Neuronal stem cell (in vitro differentiated cells): Measurements from ENCODE around the gene ASPRV1.

Experiments used
- DNase-seq: peaks from one replicate; pipeline ENCODE4 v3.0.0-alpha.2; 2013; ENCODE audit warnings: low spot score
- H2AFZ ChIP-seq: one replicate; pipeline ENCODE4 v1.6.1; 2013; ENCODE audit warnings: mild to moderate bottlenecking, low read length, inconsistent platforms
- H2AK5ac ChIP-seq: 2 replicates; pipeline ENCODE4 v1.6.1; 2013; ENCODE audit warnings: low read depth, mild to moderate bottlenecking, inconsistent platforms, low read length, moderate library complexity, mixed read lengths
- H2BK120ac ChIP-seq: 2 replicates; pipeline ENCODE4 v1.6.1; 2013; ENCODE audit warnings: low read depth, mild to moderate bottlenecking, inconsistent platforms, low read length, moderate library complexity, mixed read lengths
- H2BK12ac ChIP-seq: one replicate; pipeline ENCODE4 v1.6.1; 2013; ENCODE audit warnings: low read length, inconsistent platforms
- H2BK15ac ChIP-seq: 2 replicates; pipeline ENCODE4 v1.6.1; 2013; ENCODE audit warnings: mild to moderate bottlenecking, low read length, inconsistent platforms, mixed read lengths
- H2BK5ac ChIP-seq: one replicate; pipeline ENCODE4 v1.6.1; 2013; ENCODE audit warnings: inconsistent platforms, mild to moderate bottlenecking, low read length, moderate library complexity
- H3K14ac ChIP-seq: one replicate; pipeline ENCODE4 v1.6.1; 2013; ENCODE audit warnings: low read length, inconsistent platforms
- H3K18ac ChIP-seq: 2 replicates; pipeline ENCODE4 v1.6.1; 2013; ENCODE audit warnings: low read length, inconsistent platforms
- H3K23ac ChIP-seq: 2 replicates; pipeline ENCODE4 v1.6.1; 2013; ENCODE audit warnings: low read depth, mild to moderate bottlenecking, mixed read lengths, low read length, inconsistent platforms; ENCODE audit not compliant: poor library complexity
- H3K27ac ChIP-seq: replicated peaks from 3 replicates; pipeline ENCODE4 v1.5.1; 2013; ENCODE audit warnings: low read length, inconsistent platforms
- H3K27me3 ChIP-seq, 3 experiments: 2 replicates each; pipeline ENCODE4 v1.6.1; 2013; ENCODE audit warnings: low read length in 3 of 3, mild to moderate bottlenecking in 2 of 3, inconsistent platforms in 1 of 3, low read depth in 1 of 3, mixed read lengths in 1 of 3, moderate library complexity in 1 of 3; ENCODE audit not compliant: control insufficient read depth in 3 of 3, insufficient read depth in 3 of 3
- H3K36me3 ChIP-seq, 2 donors: replicated peaks in 1 of 2; 2 replicates each; pipeline ENCODE4 v1.6.1; 2013; ENCODE audit warnings: low read length in 2 of 2; ENCODE audit not compliant: control insufficient read depth in 2 of 2, insufficient read depth in 2 of 2
- H3K4ac ChIP-seq: 2 replicates; pipeline ENCODE4 v1.6.1; 2013; ENCODE audit warnings: inconsistent platforms, mild to moderate bottlenecking, low read length, moderate library complexity
- H3K4me1 ChIP-seq, 2 donors: 1 replicate in 1 of 2; 2 replicates in 1 of 2; pipeline ENCODE4 v1.6.1; 2013; ENCODE audit warnings: low read length in 2 of 2, low read depth in 1 of 2; ENCODE audit not compliant: control insufficient read depth in 2 of 2, insufficient read depth in 1 of 2
- H3K4me2 ChIP-seq: one replicate; pipeline ENCODE4 v1.6.1; 2013; ENCODE audit warnings: mild to moderate bottlenecking, low read length, inconsistent platforms; ENCODE audit not compliant: insufficient read depth, poor library complexity, severe bottlenecking
- H3K4me3 ChIP-seq, 2 donors: 2 replicates each; pipeline ENCODE4 v1.5.1; 2013; ENCODE audit warnings: low read length in 2 of 2, mild to moderate bottlenecking in 2 of 2, inconsistent platforms in 1 of 2, moderate library complexity in 1 of 2
- H3K79me1 ChIP-seq: one replicate; pipeline ENCODE4 v1.6.1; 2013; ENCODE audit warnings: low read depth, mild to moderate bottlenecking, inconsistent platforms, low read length, moderate library complexity
- H3K9ac ChIP-seq: one replicate; pipeline ENCODE4 v1.6.1; 2013; ENCODE audit warnings: mild to moderate bottlenecking, low read depth, low read length, inconsistent platforms; ENCODE audit not compliant: poor library complexity
- H3K9me3 ChIP-seq, 2 donors: replicated peaks in 1 of 2; 2 replicates each; pipeline versions ENCODE3 to v1.6.1; 2013; ENCODE audit warnings: low read length in 2 of 2, mild to moderate bottlenecking in 2 of 2, inconsistent platforms in 1 of 2, low read depth in 1 of 2, mixed read lengths in 1 of 2, moderate library complexity in 1 of 2; ENCODE audit not compliant: control insufficient read depth in 2 of 2, insufficient read depth in 1 of 2
- H4K8ac ChIP-seq: one replicate; pipeline ENCODE4 v1.6.1; 2013; ENCODE audit warnings: low read depth, mild to moderate bottlenecking, inconsistent platforms, low read length, moderate library complexity
- H4K91ac ChIP-seq: one replicate; pipeline ENCODE4 v1.6.1; 2013; ENCODE audit warnings: low read length, low read depth, mild to moderate bottlenecking, inconsistent platforms; ENCODE audit not compliant: poor library complexity
- WGBS, 2 donors: extraction: QIAGEN DNeasy Blood & Tissue Kit; methylation state at CpG; one replicate each; pipeline ENCODE4 v1.1.7; 2013; ENCODE audit warnings: missing lambda C conversion rate in 2 of 2, mixed read lengths in 1 of 2; ENCODE audit not compliant: insufficient read length in 2 of 2, insufficient replicate concordance in 1 of 2; ENCODE audit errors: extremely low coverage in 2 of 2; 5-methylcytosine and 5-hydroxymethylcytosine counted together

Gene ASPRV1

DNA sequence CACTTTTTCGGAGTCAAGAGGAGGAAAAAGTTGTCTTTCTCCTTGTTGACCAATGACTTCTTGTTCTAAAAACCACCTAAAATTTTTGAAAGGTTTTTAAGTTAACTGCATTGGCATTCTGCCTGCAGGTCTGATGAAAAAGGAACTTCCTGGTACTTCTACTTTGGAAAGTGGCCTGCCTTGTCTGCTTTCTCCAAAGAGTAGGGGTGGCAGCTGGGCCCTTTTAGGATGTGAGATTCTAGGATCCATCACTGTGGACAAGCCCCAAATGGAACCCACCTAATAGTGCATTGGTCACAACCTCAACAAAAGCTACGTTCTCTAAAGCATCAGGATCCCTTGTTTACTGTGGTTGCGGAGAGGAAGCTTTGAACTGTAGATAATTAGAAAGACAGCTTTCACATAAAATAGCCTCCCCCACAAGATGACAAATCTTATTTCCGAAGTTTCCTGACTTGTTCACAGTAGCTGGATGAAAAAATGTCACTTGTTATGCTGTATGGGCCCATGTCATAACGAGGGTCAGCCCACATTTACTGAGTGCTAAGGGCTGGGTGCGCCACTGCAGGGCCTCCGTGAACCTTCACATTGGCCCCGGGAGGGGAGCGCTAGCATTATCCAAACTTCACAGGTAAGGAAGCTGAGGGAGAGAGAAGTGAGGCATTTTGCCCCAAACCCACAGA is 17.4 kb downstream of the ASPRV1 start:
- no peak overlapping the region for H4K91ac ChIP-seq
- no peak overlapping the region for H2BK5ac ChIP-seq
- no peak overlapping the region for H2AK5ac ChIP-seq
- peak overlapping the region; percentile 9 for H3K18ac ChIP-seq
- no peak overlapping the region for H2AFZ ChIP-seq
- WGBS, 2 donors: no CpG with 5 or more reads among the region's 9 CpGs
- H3K14ac ChIP-seq: no peak overlapping the region
- H3K79me1 ChIP-seq: no peaks in the 10 kb centered on the region
- H3K27ac ChIP-seq: no peak overlapping the region
- H2BK15ac ChIP-seq: no peak overlapping the region
- no peaks in the 10 kb centered on the region for H3K27me3 ChIP-seq
- H3K4me2 ChIP-seq: no peak overlapping the region
- H3K9me3 ChIP-seq: peaks cover 0 to 1% of the 10 kb centered on the region in 2 donors
- no peak overlapping the region for H4K8ac ChIP-seq
- peaks cover 13 to 15% of the 10 kb centered on the region in 2 donors for H3K4me1 ChIP-seq
- H3K9ac ChIP-seq: no peak overlapping the region
- H3K4ac ChIP-seq: no peak overlapping the region
- no peak overlapping the region for H2BK120ac ChIP-seq
- peaks cover 0 to 6% of the 10 kb centered on the region in 2 donors for H3K36me3 ChIP-seq
- H3K4me3 ChIP-seq: no peak overlapping the region
- no peak overlapping the region for H3K23ac ChIP-seq
- H2BK12ac ChIP-seq: no peak overlapping the region
- no peak for DNase-seq

DNA sequence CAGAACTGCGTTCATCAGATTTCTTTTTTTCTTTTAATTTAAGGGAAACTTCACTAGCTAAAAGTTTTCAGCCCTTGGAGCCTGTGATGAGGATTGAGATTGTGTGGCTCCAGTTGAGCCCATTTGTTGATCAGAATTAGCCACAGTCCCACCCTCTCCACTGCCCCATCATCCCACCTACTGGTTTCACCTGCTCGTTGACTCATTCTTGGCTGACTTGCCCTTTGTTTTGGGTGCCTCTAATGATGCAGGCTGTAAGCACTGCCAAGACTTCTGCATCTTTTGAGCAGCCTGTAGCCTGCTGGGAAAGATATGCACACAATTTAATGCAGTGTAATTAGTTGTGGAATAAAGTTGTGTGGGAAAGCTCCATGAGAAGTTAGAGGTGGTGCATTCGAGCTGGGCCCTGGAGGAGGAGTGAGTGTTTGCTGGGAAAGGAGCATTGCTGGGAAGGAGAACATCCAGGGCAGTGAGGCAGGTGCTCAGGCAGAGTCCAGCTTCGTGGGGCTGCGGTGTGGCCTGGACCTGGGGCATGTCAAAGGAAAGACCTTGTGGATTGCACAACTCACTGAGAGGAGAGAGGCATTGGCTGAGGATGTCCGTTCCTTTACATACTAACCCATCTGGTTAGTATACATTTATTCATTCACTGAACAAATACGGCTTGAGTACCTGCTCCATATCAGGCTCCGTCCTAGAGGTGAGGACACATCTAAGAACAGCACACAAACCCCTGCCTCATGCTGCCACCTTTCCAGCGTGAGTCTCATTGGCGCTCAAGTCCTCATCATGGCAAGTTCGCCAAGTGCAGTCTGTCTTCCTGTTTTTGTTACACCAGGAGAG is 18.2 kb downstream of the ASPRV1 start:
- no peaks in the 10 kb centered on the region for H3K79me1 ChIP-seq
- H3K23ac ChIP-seq: peak overlapping the region; percentile 21
- no peak overlapping the region for H4K8ac ChIP-seq
- H3K9me3 ChIP-seq: peaks cover 0 to 1% of the 10 kb centered on the region in 2 donors
- no peak for DNase-seq
- no peak overlapping the region for H2BK5ac ChIP-seq
- H2AFZ ChIP-seq: no peak overlapping the region
- H3K9ac ChIP-seq: no peak overlapping the region
- H3K4me3 ChIP-seq: no peak overlapping the region
- no peak overlapping the region for H4K91ac ChIP-seq
- H2BK120ac ChIP-seq: no peak overlapping the region
- H3K27ac ChIP-seq: no peak overlapping the region
- H3K14ac ChIP-seq: peak overlapping the region; percentile 11
- WGBS, 2 donors: no CpG with 5 or more reads among the region's 11 CpGs
- peak overlapping the region; percentile 21 for H3K18ac ChIP-seq
- no peak overlapping the region for H2BK15ac ChIP-seq
- H3K27me3 ChIP-seq: no peaks in the 10 kb centered on the region
- H3K4me1 ChIP-seq: peaks cover 12 to 13% of the 10 kb centered on the region in 2 donors
- no peak overlapping the region for H3K4ac ChIP-seq
- H2BK12ac ChIP-seq: no peak overlapping the region
- peak overlapping the region; percentile 5 for H2AK5ac ChIP-seq
- peaks cover 0 to 13% of the 10 kb centered on the region in 2 donors for H3K36me3 ChIP-seq
- H3K4me2 ChIP-seq: no peak overlapping the region

DNA sequence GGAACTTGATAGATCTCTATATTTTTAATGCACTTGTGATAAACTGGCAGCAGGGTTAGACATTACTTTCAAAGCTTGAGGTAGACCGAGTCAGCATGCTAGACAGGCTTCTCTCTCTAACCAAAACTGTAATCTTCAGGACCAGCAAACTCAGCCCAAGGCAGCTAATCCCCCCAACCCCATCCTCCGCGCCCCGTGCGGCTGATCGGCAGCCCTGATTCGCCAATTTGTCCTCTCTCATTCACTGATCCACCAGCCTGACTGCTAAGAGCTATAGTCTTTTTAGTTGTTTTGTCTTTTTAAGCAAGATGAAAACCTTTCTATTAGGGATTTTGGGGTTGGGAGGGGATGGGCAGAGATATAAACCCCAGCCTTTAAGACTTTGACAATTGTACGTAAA is 20.7 kb downstream of the ASPRV1 start:
- Histone ChIP-seq H3K79me1 (no peaks in the 10 kb centered on the region), H3K4me2 (no peak overlapping the region), H2BK12ac (no peak overlapping the region), H3K4me3 (no peak overlapping the region), H3K4ac (no peak overlapping the region), H3K9me3 (peaks cover 0 to 1% of the 10 kb centered on the region in 2 donors), H2BK120ac (no peak overlapping the region), H2BK15ac (no peak overlapping the region), H2BK5ac (no peak overlapping the region), H4K8ac (no peak overlapping the region), H3K4me1 (peaks cover 12 to 13% of the 10 kb centered on the region in 2 donors), H2AFZ (no peak overlapping the region), H3K27me3 (no peaks in the 10 kb centered on the region), H3K36me3 (peaks cover 7 to 35% of the 10 kb centered on the region in 2 donors), H2AK5ac (no peak overlapping the region), H3K14ac (no peak overlapping the region), H3K23ac (no peak overlapping the region), H3K27ac (no peak overlapping the region), H3K9ac (no peak overlapping the region), H4K91ac (no peak overlapping the region), H3K18ac (no peak overlapping the region)
- WGBS, 2 donors: no CpG with 5 or more reads among the region's 8 CpGs
- peak; percentile 17 for DNase-seq

GRCh38 chr2:69939722-69940121 is 21.7 kb downstream of the ASPRV1 start:
- H4K8ac ChIP-seq: no peak overlapping the region
- H3K79me1 ChIP-seq: no peaks in the 10 kb centered on the region
- no peak overlapping the region for H2BK120ac ChIP-seq
- H4K91ac ChIP-seq: no peak overlapping the region
- peak overlapping the region; percentile 68 for H3K18ac ChIP-seq
- no peak overlapping the region for H3K4ac ChIP-seq
- H3K4me3 ChIP-seq: no peak overlapping the region
- no peak overlapping the region for H2BK15ac ChIP-seq
- no peak overlapping the region for H3K14ac ChIP-seq
- no peaks in the 10 kb centered on the region for H3K27me3 ChIP-seq
- no peak overlapping the region for H3K9ac ChIP-seq
- H3K9me3 ChIP-seq: peaks cover 0 to 1% of the 10 kb centered on the region in 2 donors
- H3K4me1 ChIP-seq: peaks cover 12 to 13% of the 10 kb centered on the region in 2 donors
- DNase-seq: no peak
- no CpG with 5 or more reads among the region's 14 CpGs for WGBS, 2 donors
- no peak overlapping the region for H3K4me2 ChIP-seq
- H3K27ac ChIP-seq: no peak overlapping the region
- H2BK12ac ChIP-seq: no peak overlapping the region
- H2AK5ac ChIP-seq: no peak overlapping the region
- H2BK5ac ChIP-seq: no peak overlapping the region
- H3K23ac ChIP-seq: no peak overlapping the region
- H2AFZ ChIP-seq: peak overlapping the region; percentile 15
- peaks cover 11 to 44% of the 10 kb centered on the region in 2 donors for H3K36me3 ChIP-seq
